Stomach (tissue), 9 donors: ENCODE measurements around the gene NEK7. TPM values are rescaled to one million over a fixed set of nuclear protein-coding genes. Genes with fewer than 3 reads are reported as not detected.

Source experiments
- DNase-seq, 2 donors: peaks; one replicate each; pipeline versions ENCODE4 v3.0.0 to v3.0.0-alpha.2; 2013 to 2019
- H3K27ac ChIP-seq, 5 donors: fragments of 200-600 bp in 4 of 5; sonication (generic) in 4 of 5; one replicate each; pipeline ENCODE4 v1.5.1; 2013 to 2019; ENCODE audit warnings: mild to moderate bottlenecking in 1 of 5, moderate library complexity in 1 of 5
- H3K27me3 ChIP-seq, 3 donors: fragments of 200-600 bp; sonication (generic); one replicate each; pipeline ENCODE4 v1.5.1; 2017 to 2019; ENCODE audit warnings: mixed run types in 1 of 3
- H3K36me3 ChIP-seq, 4 donors: fragments of 200-600 bp; sonication (generic); 1 replicate in 3 of 4; 2 replicates in 1 of 4; pipeline ENCODE4 v1.5.1; 2016 to 2019
- H3K4me1 ChIP-seq, 4 donors: fragments of 200-600 bp; sonication (generic); one replicate each; pipeline ENCODE4 v1.5.1; 2016 to 2019
- H3K4me3 ChIP-seq, 4 donors: fragments of 200-600 bp; sonication (generic) in 3 of 4; one replicate each; pipeline ENCODE4 v1.5.1; 2016 to 2019; ENCODE audit warnings: mild to moderate bottlenecking in 1 of 4
- H3K9me3 ChIP-seq, 4 donors: fragments of 200-600 bp; sonication (generic); one replicate each; pipeline ENCODE4 v1.5.1; 2016 to 2019
- CTCF ChIP-seq, 7 experiments: fragments of 450-650 bp in 4 of 7; fragments of 200-600 bp in 3 of 7; sonication (generic) in 3 of 7; IDR thresholded peaks; one replicate each; pipeline ENCODE4 v1.5.1; 2016 to 2019; ENCODE audit warnings: antibody characterized with exemption in 7 of 7, control low read depth in 2 of 7, mild to moderate bottlenecking in 1 of 7
- EP300 ChIP-seq: sonication (generic); formaldehyde crosslinking; IDR thresholded peaks from one replicate; pipeline ENCODE4 v1.6.1; 2017; ENCODE audit warnings: antibody characterized with exemption
- POLR2A ChIP-seq, 4 donors: fragments of 450-650 bp; IDR thresholded peaks; one replicate each; pipeline ENCODE4 v1.6.1; 2016; ENCODE audit warnings: antibody characterized with exemption in 4 of 4, control low read depth in 2 of 4, mild to moderate bottlenecking in 1 of 4, moderate library complexity in 1 of 4
- POLR2AphosphoS5 ChIP-seq, 3 donors: sonication (generic); formaldehyde crosslinking; IDR thresholded peaks; one replicate each; pipeline ENCODE4 v1.6.1; 2016; ENCODE audit warnings: antibody characterized with exemption in 3 of 3
- WGBS, 5 donors: extraction: QIAGEN DNeasy Blood & Tissue Kit in 3 of 5; methylation state at CpG; one replicate each; pipeline versions ENCODE4 v1.1.5 to v1.1.7; 2013 to 2018; 5-methylcytosine and 5-hydroxymethylcytosine counted together
- intact Hi-C: fragments of 100-400 bp; cut with DNase I; formaldehyde crosslinking; loops from one replicate; pipeline ENCODE4 v1.15.1; 2023; ENCODE audit warnings: low total_unique reads
- polyA plus RNA-seq, 3 donors: library from polyadenylated mRNA; stranded (reverse); fragments of 200-250 nt; gene quantifications; one replicate each; pipeline ENCODE4 v1.2.3, GENCODE V29; 2013
- total RNA-seq, 5 donors: library from RNA; depleted of rRNA; stranded (reverse); fragments of >200 nt; gene quantifications; one replicate each; pipeline versions ENCODE4 v1.1.0 to v1.2.3, GENCODE V29; 2014 to 2016
- donor health status: healthy with polysubstance abuse.
- donor health status: Bipolar disorder and iron deficiency.
- donor health status: healthy.

NEK7 gene
- total and polyA plus RNA-seq, 8 donors, result 13.2 to 116 (median 35.4) TPM

DNA sequence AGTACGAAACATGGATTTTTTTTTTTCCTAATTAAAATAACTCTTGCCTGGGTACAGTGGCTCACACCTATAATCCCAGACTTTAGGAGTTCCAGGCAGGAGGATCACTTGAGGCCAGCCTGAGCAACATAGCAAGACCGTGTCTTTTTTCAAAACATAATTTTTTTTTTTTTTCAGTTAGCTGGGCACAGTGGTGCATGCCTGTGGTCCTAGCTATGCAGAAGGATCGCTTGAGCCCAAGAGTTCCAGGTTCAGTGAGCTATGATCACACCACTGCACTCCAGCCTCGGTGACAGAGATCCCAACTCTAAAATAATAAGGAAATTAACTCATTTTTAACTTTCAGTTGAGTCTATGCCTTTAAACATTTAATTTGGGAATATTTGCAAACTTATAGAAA lies 170.1 kb downstream of the NEK7 start:
- Histone ChIP-seq H3K9me3 (no peaks in the 10 kb centered on the region), H3K4me1 (no peaks in the 10 kb centered on the region), H3K27ac (no peak overlapping the region), H3K36me3 (no peaks in the 10 kb centered on the region), H3K27me3 (peaks cover 0 to 4% (median 0%) of the 10 kb centered on the region in 3 donors), H3K4me3 (no peak overlapping the region)
- no peak for DNase-seq
- no peak for TF ChIP-seq POLR2A (IDR thresholded peaks at IDR 0.05)
- TF ChIP-seq POLR2AphosphoS5 (IDR thresholded peaks at IDR 0.05), result no peak
- TF ChIP-seq CTCF (IDR thresholded peaks at IDR 0.05), result no peak
- TF ChIP-seq EP300, result no peak
- intact Hi-C loops, result no loop called here
- WGBS, 5 donors, result 70 to 86% (median 73%) methylated on average over 4 of the region's 4 CpGs

DNA sequence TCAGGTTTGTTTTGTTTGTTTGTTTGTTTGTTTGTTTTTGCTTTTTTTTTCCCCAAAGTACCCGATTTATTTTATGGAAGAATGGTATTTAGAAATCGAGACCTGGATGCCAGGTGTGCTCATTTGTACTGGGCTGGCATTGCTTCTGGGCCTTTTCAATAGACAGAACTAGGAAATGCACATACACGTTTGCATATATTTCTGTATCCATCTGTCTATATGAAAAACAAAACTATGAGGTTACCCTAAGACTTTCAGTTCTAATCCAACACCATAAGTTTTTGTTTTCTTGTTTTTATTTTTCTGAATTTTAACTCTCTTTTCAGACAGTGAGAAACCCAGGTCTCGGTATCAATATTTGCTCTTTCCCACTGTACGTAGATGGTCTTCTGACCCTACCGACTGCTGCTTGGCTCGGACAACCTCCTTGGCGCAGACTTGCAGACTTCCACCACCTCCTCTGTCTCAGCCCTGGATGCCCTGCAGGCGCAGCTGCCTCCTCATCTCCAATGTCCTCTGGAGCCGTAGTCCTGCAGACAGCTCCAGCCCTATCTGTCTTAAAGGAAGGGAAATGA lies 171.7 kb downstream of the NEK7 start:
- intact Hi-C loops, result no loop called here
- no peak for DNase-seq
- TF ChIP-seq CTCF (IDR thresholded peaks at IDR 0.05) (no peak), POLR2AphosphoS5 (IDR thresholded peaks at IDR 0.05) (no peak), POLR2A (IDR thresholded peaks at IDR 0.05) (no peak), EP300 (no peak)
- Histone ChIP-seq H3K27me3 (peaks cover 0 to 4% (median 0%) of the 10 kb centered on the region in 3 donors), H3K27ac (no peak overlapping the region), H3K4me1 (no peaks in the 10 kb centered on the region), H3K9me3 (no peaks in the 10 kb centered on the region), H3K4me3 (no peak overlapping the region), H3K36me3 (no peaks in the 10 kb centered on the region)
- WGBS, 5 donors, result 87 to 93% (median 90%) methylated on average over 10 of the region's 10 CpGs

DNA sequence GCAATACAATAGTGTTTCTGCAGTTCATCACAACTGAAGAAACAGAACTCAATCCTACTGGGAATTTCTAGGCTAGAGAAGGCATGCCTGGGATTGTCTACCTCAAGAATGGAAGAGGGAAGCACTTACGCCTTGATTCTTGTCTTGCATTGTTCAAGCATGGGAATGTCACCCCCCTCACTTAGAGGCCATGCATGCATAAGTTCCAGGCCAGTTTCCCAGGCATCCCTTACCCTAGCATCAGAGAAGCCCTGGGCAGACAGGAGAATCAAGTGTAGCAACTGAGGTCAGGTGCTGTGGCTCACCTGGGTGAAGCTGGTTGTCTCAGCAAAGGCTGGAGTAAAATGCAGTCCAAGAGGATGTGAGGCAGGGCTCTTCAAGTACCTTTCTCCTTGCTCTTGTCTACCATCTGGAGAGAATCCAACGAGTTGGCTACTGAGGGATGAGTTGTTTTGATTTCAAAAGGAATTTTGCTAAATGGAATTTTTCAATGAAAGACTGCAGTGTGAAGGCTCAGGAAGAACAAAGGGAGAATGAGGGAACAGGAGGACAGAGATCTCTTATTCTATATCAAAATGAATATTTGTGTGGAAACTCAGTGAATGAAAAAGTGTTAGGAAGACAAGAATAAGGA lies 174.3 kb downstream of the NEK7 start:
- no peaks in the 10 kb centered on the region for H3K9me3 ChIP-seq
- no peaks in the 10 kb centered on the region for H3K36me3 ChIP-seq
- H3K27me3 ChIP-seq, result peaks cover 0 to 4% (median 0%) of the 10 kb centered on the region in 3 donors
- intact Hi-C loops, result no loop called here
- no peak overlapping the region for H3K4me3 ChIP-seq
- no peak overlapping the region for H3K27ac ChIP-seq
- no peaks in the 10 kb centered on the region for H3K4me1 ChIP-seq
- 48 to 72% (median 62%) methylated on average over 2 of the region's 2 CpGs for WGBS, 5 donors
- TF ChIP-seq POLR2A (IDR thresholded peaks at IDR 0.05), result no peak
- no peak for TF ChIP-seq CTCF (IDR thresholded peaks at IDR 0.05)
- TF ChIP-seq POLR2AphosphoS5 (IDR thresholded peaks at IDR 0.05), result no peak
- no peak for TF ChIP-seq EP300
- no peak for DNase-seq

GRCh38 chr1:198333744-198334143 lies 176.9 kb downstream of the NEK7 start:
- Histone ChIP-seq H3K36me3 (no peaks in the 10 kb centered on the region), H3K27me3 (peaks cover 0 to 4% (median 0%) of the 10 kb centered on the region in 3 donors), H3K4me3 (no peak overlapping the region), H3K4me1 (no peaks in the 10 kb centered on the region), H3K9me3 (no peaks in the 10 kb centered on the region), H3K27ac (no peak overlapping the region)
- no peak for TF ChIP-seq CTCF (IDR thresholded peaks at IDR 0.05)
- no peak for TF ChIP-seq EP300
- TF ChIP-seq POLR2A (IDR thresholded peaks at IDR 0.05), result no peak
- TF ChIP-seq POLR2AphosphoS5 (IDR thresholded peaks at IDR 0.05), result no peak
- DNase-seq, result no peak
- intact Hi-C loops, result no loop called here
- WGBS, 5 donors, result 65 to 83% (median 77%) methylated on average over 1 of the region's 1 CpG
